Choroid plexus epithelial cell (primary cell): ENCODE measurements around the gene PROK2.

Experiments
- DNase-seq: peaks from one replicate; pipeline ENCODE4 v3.0.0-alpha.2; 2010; ENCODE audit warnings: low read depth
- H3K4me3 ChIP-seq: 2 replicates; pipeline ENCODE4 v1.5.1; 2011; ENCODE audit warnings: low read depth, mild to moderate bottlenecking, control low read depth, low read length, moderate library complexity
- TF ChIP-seq, protein P1 (sequence below): conservative IDR thresholded peaks from 2 replicates; pipeline ENCODE4 v1.5.1; 2011; ENCODE audit warnings: low read depth, mild to moderate bottlenecking, control low read depth, inconsistent platforms, low read length, moderate library complexity

The PROK2 gene

DNA sequence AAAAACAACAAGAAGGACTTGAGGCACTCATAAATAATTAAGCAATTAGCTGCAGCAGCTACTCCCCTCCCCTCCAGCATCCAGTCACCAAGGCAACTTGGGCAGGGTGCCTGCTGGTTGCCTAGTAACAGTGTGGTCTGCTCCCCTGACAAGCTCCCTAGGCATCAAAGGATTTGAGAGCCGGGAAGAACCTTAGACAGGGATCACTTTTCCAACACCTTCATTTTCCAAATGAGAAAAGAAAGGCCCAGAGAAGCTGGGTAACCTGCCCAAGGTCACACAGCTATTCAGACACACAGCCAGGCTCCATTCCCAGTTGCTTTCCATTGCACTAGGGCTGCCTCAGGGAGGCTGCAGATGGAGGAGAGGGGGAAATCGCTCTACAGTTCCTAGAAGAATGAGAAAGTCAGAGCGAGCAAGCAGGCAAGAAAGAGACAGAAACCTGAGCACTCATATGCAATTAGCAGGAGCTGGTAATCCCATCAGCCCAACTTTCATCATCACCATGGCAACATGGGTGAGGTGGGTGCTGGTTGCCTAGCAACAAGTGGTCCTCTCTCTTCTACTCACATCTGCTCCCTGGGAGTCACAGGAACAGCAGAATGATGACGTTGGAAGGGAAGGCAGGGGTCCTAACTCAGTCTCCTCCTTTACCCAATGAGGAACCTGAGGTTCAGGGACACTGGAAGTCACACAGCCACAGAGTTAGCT lies 56.2 kb downstream of the PROK2 start:
- TF ChIP-seq, protein P1, sequence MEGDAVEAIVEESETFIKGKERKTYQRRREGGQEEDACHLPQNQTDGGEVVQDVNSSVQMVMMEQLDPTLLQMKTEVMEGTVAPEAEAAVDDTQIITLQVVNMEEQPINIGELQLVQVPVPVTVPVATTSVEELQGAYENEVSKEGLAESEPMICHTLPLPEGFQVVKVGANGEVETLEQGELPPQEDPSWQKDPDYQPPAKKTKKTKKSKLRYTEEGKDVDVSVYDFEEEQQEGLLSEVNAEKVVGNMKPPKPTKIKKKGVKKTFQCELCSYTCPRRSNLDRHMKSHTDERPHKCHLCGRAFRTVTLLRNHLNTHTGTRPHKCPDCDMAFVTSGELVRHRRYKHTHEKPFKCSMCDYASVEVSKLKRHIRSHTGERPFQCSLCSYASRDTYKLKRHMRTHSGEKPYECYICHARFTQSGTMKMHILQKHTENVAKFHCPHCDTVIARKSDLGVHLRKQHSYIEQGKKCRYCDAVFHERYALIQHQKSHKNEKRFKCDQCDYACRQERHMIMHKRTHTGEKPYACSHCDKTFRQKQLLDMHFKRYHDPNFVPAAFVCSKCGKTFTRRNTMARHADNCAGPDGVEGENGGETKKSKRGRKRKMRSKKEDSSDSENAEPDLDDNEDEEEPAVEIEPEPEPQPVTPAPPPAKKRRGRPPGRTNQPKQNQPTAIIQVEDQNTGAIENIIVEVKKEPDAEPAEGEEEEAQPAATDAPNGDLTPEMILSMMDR, result no peak
- H3K4me3 ChIP-seq, result no peak overlapping the region
- DNase-seq, result no peak

DNA sequence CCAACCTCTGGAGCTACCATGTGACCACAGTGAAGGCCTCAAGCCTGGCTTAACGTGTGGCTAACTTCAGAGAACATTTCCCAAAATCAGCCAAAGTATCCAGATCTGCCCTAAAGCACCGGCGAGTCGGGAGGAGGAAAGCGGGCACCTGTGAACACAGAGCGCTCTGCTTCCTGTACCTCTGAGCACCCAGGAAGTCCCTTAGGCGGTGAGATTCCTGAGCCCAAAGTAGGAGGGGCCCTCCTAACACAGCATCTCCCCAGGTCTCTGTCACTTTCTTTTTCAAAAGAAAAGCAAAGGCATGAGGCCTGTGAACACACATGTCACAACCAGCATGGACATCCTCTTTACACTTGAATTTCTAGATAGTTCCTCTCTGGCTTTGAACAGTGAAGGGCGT lies 58.8 kb downstream of the PROK2 start:
- DNase-seq, result no peak
- TF ChIP-seq, protein P1, result no peak

DNA sequence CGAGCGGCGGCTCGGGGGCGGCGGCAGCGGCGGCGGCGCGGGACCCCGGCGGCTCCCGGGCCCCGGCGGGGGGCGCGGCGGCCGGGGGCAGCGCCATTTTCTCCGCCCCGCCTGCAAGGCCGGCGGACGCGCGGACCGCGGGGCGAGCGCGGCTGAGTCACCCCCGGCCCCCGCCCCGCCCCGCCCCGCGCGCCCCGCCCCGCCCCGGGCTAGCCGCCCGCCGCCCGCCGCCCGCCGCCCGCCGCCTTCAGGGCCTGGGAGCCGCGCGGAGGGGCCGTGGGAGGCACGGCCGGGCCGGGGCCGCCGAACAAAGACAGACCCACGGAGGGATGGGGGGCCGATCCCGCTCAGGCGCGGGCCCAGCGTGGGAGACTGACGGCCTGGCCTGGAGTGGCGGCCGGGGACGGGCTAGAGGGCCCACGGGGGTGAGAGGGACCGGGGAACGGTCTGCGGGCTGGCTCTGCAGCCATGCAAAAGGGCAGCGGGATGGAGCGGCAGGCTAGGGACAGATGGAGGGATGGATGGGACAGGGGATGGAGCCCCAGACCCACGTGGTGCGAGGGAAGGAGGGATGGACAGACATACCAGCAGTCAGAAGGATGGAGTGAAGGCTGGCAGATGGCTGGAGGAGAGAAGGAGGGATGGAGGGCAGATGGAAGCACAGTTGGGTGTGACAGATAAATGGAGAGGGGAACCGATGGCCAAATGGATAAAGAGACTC lies 59.5 kb downstream of the PROK2 start, which contains the start of gene EIF4E3:
Gene EIF4E3, minus strand, starts transcription at position 132 of the 721 bp plus-strand sequence. Its CDS starts 35 bp downstream, at position 97.
- TF ChIP-seq, protein P1, result no peak
- DNase-seq, result peak; percentile 17
- peak within 1 kb of the TSS; percentile 70 for H3K4me3 ChIP-seq

More for the DNA sequence above, 58.8 kb downstream of the PROK2 start:
- H3K4me3 ChIP-seq, result no peak overlapping the region

DNA sequence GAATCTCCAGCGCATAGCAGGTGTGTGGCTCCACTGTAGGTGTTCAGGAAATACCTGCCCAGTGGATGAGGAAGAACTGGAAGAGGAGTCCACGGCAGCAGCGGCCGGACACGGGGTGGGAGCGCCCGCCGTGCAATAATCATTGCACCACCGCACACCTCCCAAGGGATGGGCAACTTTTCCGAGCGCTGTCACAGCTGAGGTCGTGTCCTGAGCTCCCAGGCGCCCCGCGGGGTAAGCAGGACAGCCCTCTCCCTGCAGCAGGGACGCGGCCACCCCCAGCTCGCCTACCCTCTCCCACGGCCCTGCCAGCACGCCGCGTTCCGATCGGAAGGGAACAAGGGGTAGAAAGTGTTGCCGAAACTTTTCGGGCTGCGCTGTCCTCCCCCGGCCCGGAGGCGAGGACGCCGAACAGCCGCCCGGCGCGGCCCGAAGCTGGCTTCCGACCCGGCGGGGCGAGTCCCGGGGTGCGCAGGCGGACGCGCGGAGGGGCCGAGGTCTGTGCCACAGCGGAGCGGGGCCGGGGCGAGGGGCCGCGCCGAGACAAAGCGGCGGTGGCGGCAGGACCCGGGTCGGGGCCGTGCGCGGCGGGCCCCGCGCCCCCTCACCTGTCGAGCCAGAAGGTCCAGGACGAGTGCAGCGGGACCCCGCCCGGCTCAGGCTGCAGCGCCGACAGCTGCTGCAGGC lies 60.2 kb downstream of the PROK2 start:
- DNase-seq, result no peak
- peak overlapping the region; percentile 70 for H3K4me3 ChIP-seq
- TF ChIP-seq, protein P1, result no peak

DNA sequence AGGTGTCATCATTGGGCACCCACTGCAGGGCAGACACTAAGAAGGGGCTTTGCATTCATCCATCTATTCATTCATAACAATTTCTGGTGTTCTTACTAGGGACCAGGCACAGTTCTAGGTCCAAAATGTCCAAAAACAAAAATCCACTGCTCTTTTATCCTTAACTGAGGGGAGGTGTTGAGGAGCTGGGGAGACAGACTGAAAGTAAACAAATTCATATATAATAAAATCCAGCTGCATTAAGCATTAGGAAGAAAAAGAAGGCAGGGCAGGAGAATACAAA lies 60.8 kb downstream of the PROK2 start:
- DNase-seq, result no peak
- TF ChIP-seq, protein P1, result no peak
- H3K4me3 ChIP-seq, result peak overlapping the region; percentile 70

DNA sequence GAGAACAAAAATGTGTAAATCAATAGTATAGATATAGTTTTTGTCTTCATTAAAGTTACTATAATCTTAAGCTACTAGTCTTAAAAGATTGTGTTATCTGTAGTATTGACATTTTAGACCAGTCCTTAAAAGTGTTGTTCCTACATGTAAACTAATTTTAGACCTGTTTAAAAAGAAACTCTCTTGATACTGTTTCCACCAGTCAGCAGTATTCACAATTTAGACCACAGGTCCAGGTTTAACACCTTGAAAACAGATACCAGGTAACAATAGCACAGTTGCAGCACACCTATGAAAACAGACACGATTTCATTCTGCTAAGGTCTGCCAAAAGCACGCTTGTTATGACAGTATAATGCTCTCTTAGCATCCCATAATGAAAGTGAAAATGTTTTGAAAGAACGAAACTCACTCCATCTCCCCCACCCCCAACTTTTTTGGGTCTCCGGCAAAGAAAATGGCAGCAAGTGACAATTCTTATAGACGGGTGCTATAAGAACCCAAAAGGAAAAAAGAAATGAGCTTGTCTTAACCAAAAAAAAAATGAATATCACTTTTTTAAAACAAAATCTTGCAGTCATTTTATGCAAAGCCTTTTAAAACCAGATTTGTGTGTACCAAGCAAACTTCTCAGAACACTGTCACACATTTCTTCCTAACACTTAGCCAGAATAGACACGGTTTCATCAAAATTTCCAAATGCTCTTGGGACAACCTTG lies 61.3 kb downstream of the PROK2 start:
- H3K4me3 ChIP-seq, result no peak overlapping the region
- TF ChIP-seq, protein P1, result no peak
- DNase-seq, result no peak
